ENCODE measurements around the gene BAIAP2L1.
"Not testable (repeated sequence)": the region's sequence is repeated elsewhere in the genome, so short reads cannot be mapped to it uniquely, and the experiment has no call there.

Gene BAIAP2L1

DNA sequence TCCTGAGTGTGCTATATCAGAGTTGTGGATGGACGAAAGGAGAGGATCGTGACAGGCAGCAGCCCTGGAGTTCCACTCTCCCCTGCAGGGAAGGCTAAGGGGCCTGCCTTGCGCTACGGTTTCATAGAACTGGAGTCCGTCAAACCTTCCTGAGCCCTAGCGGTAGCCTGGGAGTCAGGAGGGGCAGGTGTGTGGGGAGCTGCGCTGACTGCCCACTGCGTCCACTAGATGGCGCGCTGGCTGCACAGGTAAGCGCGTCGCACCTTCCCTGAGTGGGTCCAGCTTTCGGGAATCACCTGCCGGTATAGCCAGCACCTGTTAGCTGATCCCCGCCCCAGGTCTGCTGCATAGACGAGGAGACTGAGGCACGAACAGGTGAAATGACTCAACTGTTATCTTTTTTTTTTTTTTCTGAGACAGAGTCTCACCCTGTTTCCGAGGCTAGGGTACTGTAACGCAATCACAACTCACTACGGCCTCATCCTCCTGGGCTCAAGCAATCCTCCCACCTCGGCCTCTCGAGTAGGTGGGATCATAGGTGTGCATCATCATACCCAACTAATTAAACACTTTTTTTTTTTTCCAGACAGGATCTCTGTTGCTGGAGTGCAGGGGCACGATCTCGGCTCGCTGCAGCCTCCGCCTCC, 20.2 kb upstream of the BAIAP2L1 start:
- peak; percentile 33 for DNase-seq (ENCODE audit: low read depth)
- H3K4me3 ChIP-seq (ENCODE audit: control insufficient read depth, low read depth, low read length): no peak overlapping the region
- TF ChIP-seq, protein P1, sequence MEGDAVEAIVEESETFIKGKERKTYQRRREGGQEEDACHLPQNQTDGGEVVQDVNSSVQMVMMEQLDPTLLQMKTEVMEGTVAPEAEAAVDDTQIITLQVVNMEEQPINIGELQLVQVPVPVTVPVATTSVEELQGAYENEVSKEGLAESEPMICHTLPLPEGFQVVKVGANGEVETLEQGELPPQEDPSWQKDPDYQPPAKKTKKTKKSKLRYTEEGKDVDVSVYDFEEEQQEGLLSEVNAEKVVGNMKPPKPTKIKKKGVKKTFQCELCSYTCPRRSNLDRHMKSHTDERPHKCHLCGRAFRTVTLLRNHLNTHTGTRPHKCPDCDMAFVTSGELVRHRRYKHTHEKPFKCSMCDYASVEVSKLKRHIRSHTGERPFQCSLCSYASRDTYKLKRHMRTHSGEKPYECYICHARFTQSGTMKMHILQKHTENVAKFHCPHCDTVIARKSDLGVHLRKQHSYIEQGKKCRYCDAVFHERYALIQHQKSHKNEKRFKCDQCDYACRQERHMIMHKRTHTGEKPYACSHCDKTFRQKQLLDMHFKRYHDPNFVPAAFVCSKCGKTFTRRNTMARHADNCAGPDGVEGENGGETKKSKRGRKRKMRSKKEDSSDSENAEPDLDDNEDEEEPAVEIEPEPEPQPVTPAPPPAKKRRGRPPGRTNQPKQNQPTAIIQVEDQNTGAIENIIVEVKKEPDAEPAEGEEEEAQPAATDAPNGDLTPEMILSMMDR (conservative IDR thresholded peaks at IDR 0.05; ENCODE audit: control insufficient read depth, insufficient read depth, low read depth, low read length): peak; percentile 78

DNA sequence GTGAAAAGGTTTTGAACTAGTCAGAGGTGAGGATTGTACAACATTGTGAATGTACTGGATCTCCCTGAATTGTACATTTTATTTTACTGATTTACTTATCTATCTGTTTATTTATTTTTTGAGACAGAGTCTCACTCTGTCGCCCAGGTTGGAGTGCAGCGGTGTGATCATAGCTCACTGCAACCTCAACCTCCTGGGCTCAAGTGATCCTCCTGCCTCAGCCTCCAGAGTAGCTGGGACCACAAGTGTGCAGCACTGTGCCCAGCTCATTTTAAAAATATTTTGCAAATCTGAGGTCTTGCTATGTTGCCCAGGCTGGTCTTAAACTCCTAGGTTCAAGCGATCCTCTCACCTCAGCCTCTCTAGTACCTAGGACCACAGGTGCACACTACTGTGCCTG, 19.1 kb upstream of the BAIAP2L1 start:
- H3K4me3 ChIP-seq (ENCODE audit: control insufficient read depth, low read depth, low read length); DNase-seq (ENCODE audit: low read depth): not testable (repeated sequence)

DNA sequence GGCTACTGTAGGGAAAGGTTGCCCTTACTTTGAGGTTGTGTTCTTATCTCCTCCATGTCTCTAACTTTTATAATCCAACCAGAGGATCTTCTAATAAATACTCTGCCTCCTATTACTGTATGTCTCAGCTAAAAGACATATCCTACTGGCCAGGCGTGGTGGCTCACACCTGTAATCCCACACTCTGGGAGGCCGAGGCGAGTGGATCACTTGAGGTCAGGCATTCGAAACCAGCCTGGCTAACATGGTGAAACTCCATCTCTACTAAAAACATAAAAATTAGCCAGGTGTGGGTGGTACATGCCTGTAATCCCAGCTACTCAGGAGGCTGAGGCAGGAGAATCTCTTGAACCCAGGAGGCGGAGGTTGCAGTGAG, 18.4 kb upstream of the BAIAP2L1 start:
- not testable (repeated sequence) for DNase-seq (ENCODE audit: low read depth); H3K4me3 ChIP-seq (ENCODE audit: control insufficient read depth, low read depth, low read length)

DNA sequence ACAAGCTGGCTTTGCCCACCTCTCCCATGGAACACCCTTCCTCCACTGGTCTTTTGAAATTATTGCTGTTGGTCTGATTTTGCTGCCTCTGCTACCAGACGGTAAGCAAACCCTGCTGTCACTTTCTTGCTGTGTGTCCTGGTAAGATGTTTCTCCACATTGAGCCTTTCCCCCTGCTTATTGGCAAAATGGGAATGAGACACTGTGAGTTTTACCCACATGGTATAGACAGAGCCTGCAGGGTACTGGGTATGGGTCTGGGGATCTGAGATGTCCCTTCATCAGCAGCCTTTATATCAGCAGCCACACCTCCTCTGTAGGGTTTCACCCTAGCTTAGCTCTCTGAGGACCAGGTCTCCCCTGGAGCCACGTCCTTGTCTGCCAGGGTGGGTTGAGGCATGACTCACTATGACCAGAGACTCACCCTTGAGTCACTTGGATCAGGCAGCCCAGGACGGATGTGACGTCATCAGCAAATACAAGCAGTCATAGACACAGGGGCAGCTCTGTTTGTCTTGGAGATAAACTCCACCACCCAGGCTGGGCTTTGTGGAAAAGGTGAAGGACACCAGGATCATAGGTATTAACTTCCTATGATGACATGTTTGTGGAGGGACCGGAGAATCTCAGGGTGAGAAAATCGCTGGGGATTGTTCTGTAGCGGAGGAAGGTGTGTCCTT, 17.9 kb upstream of the BAIAP2L1 start:
- DNase-seq (ENCODE audit: low read depth): peak; percentile 98
- TF ChIP-seq, protein P1 (conservative IDR thresholded peaks at IDR 0.05; ENCODE audit: control insufficient read depth, insufficient read depth, low read depth, low read length): no peak
- no peak overlapping the region for H3K4me3 ChIP-seq (ENCODE audit: control insufficient read depth, low read depth, low read length)

DNA sequence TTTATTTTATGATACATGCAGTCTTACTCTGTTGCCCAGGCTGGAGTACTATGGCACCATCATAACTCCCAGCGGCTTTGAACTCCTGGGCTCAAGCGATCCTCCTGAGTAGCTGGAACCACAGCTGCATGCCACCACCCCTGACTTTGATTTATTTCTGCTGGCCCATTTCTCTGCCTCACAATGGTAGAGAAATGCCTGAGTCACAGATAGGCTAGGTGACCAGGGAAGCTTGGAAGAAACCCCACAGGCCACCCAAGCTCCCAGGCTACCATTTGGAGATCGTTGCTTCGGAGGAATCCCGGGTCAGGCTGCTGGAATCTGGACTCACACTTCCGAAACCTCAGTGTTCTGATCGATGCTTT, 17.4 kb upstream of the BAIAP2L1 start:
- H3K4me3 ChIP-seq (ENCODE audit: control insufficient read depth, low read depth, low read length): no peak overlapping the region
- peak; percentile 68 for DNase-seq (ENCODE audit: low read depth)
- TF ChIP-seq, protein P1 (conservative IDR thresholded peaks at IDR 0.05; ENCODE audit: control insufficient read depth, insufficient read depth, low read depth, low read length): no peak

DNA sequence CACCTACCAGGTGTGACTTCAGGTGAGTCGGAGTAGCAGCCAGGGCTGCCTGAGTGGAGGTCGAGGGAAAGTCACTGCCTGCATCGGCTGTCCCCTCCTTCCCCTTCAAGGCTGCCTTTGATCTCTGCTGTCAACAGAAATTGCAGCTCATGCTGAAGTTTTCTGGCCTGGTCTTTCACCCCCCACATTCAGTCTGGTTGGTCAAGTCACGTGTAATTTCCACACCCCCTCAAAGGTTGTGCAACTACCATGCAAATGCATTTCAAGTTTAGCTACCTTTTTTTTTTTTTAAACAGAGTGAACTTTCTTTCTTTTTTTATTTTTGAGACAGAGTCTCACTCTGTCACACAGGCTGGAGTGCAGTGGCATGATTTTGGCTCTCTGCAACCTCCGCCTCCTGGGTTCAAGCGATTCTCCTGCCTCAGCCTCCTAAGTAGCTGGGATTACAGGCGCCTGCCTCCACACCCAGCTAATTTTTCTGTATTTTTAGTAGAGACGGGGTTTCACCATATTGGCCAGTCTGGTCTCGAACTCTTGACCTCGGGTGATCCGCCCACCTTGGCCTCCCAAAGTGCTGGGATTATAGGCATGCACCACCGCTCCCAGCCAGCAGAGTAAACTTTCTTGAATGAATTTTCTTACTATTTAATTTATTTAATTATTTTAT, 16.8 kb upstream of the BAIAP2L1 start:
- peak; percentile 71 for DNase-seq (ENCODE audit: low read depth)
- H3K4me3 ChIP-seq (ENCODE audit: control insufficient read depth, low read depth, low read length): not testable (repeated sequence)

DNA sequence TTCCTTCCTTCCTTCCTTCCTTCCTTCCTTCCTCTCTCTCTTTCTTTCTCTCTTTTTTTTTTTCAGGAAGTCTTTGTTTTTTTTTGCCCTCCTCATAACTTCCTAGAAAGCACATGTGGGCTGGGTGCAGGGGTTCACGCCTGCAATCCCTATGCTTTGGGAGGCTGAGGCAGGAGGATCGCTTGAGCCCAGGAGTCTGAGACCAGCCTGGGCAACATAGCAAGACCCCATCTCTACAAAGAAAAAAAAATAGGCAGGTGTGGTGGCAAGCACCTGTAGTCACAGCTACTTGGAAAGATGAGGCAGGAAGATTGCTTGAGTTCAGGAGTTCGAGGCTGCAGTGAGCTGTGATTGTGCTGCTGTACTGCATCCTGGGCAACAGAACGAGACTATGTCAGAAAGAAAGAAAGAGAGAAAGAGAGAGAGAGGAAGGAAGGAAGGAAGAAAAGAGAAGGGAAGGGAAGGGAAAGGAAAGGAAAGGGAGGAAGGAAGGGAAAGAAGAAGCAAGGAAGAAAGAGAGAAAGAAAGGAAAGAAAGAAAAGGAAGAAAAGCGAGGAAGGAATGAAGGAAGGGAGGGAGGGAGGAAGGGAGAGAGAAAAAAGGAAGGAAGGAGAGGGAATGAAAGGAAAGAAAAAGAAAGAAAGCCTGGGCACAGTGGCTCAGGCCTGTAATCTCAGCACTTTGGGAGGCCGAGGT, 13.5 kb upstream of the BAIAP2L1 start:
- TF ChIP-seq, protein P1 (conservative IDR thresholded peaks at IDR 0.05; ENCODE audit: control insufficient read depth, insufficient read depth, low read depth, low read length): no peak
- no peak for DNase-seq (ENCODE audit: low read depth)
- H3K4me3 ChIP-seq (ENCODE audit: control insufficient read depth, low read depth, low read length): no peak overlapping the region

DNA sequence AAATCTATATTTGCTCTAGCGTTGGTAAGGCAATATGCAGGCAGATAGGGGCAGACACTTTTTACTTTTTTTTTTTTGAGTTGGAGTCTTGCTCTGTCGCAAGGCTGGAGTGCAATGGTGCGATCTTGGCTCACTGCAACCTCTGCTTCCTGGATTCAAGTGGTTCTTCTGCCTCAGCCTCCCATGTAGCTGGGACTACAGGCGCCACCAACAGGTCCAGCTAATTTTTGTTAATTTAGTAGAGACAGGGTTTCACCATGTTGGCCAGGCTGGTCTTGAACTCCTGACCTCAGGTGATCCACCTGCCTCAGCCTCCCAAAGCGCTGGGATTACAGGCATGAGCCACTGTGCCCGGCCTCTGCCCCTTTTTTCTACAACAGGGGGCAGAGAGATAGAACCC, 12.8 kb upstream of the BAIAP2L1 start:
- not testable (repeated sequence) for H3K4me3 ChIP-seq (ENCODE audit: control insufficient read depth, low read depth, low read length); DNase-seq (ENCODE audit: low read depth)

All from fibroblast of mammary gland (primary cell).